Measurements from ENCODE around the gene MAP1LC3B2.

- TF ChIP-seq CREB5 (CRISPR knock-in tag; IDR thresholded peaks at IDR 0.05; ENCODE audit: low read depth): no peak
- TF ChIP-seq ZFP30 (CRISPR knock-in tag; IDR thresholded peaks at IDR 0.05): no peak
- TF ChIP-seq ISL1 (CRISPR knock-in tag; IDR thresholded peaks at IDR 0.05): no peak
These were observed 13.2 kb upstream of the MAP1LC3B2 start for GRCh38 chr12:116545936-116546335.
